ENCODE data around the gene HNRNPUL1. TPM values are rescaled to one million over a fixed set of nuclear protein-coding genes. Genes with fewer than 3 reads are reported as not detected.

Gene HNRNPUL1
- total and polyA plus RNA-seq, 2 experiments from 2014 or later: 204 to 207 TPM

DNA sequence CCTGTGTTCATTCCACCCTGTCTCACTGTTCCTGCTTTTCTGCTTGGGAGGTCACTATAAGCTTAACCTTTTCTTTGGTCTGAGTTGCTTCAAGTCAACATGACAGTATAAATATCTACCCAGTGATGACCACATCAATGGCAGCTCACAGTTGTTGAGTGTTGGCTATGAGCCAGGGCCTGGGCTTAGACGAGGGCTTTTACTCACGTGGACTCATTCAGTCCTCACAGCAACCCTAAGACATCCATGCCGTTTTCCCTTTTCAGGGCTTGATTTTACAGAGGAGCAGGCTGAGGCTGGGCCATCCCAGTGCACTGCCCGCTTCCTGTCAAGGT lies 35.5 kb downstream of the HNRNPUL1 start:
- H3K4me3 Mint-ChIP-seq: no peak overlapping the region
- Histone ChIP-seq H3K27ac (ENCODE audit: low read depth) (no peak overlapping the region), H2AFZ (no peak overlapping the region), H3K4me2 (no peak overlapping the region), H3K79me2 (replicated peaks; ENCODE audit: insufficient read depth) (0 out of 2 replicates have a peak, but pooled peaks cover 8% of the 10 kb centered on the region), H3K9me2 (ENCODE audit: insufficient read depth) (no peaks in the 10 kb centered on the region), H4K20me1 (replicated peaks; ENCODE audit: insufficient read depth) (peaks cover 46% of the 10 kb centered on the region), H3K4me1 (ENCODE audit: insufficient read depth) (no peaks in the 10 kb centered on the region), H3K36me3 (ENCODE audit: insufficient read depth) (peaks cover 88% of the 10 kb centered on the region), H3K4me3 (no peak overlapping the region), H3F3A (replicated peaks; ENCODE audit: low read depth) (peaks cover 27% of the 10 kb centered on the region), H3K27me3 (ENCODE audit: insufficient read depth) (no peaks in the 10 kb centered on the region)
- no peak for ATAC-seq
- H3K27me3 Mint-ChIP-seq (ENCODE audit: insufficient read depth, low read depth, poor library complexity): peaks cover 5% of the 10 kb centered on the region
- peaks cover 98% of the 10 kb centered on the region for H3K36me3 Mint-ChIP-seq (ENCODE audit: low read depth)
- H3K9me3 Mint-ChIP-seq: no peaks in the 10 kb centered on the region
- H3K27ac Mint-ChIP-seq: peak overlapping the region; percentile 37; the same call in 1 of the 2 replicates
- TF ChIP-seq STAT1 (IDR thresholded peaks at IDR 0.05; ENCODE audit: unreplicated experiment) (no peak), ZNF114 (CRISPR knock-in tag; IDR thresholded peaks at IDR 0.05) (no peak), EZH2phosphoT487 (IDR thresholded peaks at IDR 0.05; ENCODE audit: unreplicated experiment) (no peak), NANOG (IDR thresholded peaks at IDR 0.05; ENCODE audit: borderline replicate concordance) (no peak), CREB1 (CRISPR knock-in tag; IDR thresholded peaks at IDR 0.05; ENCODE audit: low read depth) (no peak), POLR2AphosphoS5 (IDR thresholded peaks at IDR 0.05; ENCODE audit: low read depth) (no peak), EZH2 (IDR thresholded peaks at IDR 0.05; ENCODE audit: low read depth, unreplicated experiment) (no peak), JUNB (IDR thresholded peaks at IDR 0.05; ENCODE audit: unreplicated experiment) (no peak)
- TF ChIP-seq, protein P1, sequence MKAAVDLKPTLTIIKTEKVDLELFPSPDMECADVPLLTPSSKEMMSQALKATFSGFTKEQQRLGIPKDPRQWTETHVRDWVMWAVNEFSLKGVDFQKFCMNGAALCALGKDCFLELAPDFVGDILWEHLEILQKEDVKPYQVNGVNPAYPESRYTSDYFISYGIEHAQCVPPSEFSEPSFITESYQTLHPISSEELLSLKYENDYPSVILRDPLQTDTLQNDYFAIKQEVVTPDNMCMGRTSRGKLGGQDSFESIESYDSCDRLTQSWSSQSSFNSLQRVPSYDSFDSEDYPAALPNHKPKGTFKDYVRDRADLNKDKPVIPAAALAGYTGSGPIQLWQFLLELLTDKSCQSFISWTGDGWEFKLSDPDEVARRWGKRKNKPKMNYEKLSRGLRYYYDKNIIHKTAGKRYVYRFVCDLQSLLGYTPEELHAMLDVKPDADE (IDR thresholded peaks at IDR 0.05): no peak
- TF ChIP-seq, protein P2, sequence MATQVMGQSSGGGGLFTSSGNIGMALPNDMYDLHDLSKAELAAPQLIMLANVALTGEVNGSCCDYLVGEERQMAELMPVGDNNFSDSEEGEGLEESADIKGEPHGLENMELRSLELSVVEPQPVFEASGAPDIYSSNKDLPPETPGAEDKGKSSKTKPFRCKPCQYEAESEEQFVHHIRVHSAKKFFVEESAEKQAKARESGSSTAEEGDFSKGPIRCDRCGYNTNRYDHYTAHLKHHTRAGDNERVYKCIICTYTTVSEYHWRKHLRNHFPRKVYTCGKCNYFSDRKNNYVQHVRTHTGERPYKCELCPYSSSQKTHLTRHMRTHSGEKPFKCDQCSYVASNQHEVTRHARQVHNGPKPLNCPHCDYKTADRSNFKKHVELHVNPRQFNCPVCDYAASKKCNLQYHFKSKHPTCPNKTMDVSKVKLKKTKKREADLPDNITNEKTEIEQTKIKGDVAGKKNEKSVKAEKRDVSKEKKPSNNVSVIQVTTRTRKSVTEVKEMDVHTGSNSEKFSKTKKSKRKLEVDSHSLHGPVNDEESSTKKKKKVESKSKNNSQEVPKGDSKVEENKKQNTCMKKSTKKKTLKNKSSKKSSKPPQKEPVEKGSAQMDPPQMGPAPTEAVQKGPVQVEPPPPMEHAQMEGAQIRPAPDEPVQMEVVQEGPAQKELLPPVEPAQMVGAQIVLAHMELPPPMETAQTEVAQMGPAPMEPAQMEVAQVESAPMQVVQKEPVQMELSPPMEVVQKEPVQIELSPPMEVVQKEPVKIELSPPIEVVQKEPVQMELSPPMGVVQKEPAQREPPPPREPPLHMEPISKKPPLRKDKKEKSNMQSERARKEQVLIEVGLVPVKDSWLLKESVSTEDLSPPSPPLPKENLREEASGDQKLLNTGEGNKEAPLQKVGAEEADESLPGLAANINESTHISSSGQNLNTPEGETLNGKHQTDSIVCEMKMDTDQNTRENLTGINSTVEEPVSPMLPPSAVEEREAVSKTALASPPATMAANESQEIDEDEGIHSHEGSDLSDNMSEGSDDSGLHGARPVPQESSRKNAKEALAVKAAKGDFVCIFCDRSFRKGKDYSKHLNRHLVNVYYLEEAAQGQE (IDR thresholded peaks at IDR 0.05; ENCODE audit: unreplicated experiment): no peak
- H3K4me1 Mint-ChIP-seq: no peaks in the 10 kb centered on the region
- no peak for DNase-seq (ENCODE audit: low spot score)

DNA sequence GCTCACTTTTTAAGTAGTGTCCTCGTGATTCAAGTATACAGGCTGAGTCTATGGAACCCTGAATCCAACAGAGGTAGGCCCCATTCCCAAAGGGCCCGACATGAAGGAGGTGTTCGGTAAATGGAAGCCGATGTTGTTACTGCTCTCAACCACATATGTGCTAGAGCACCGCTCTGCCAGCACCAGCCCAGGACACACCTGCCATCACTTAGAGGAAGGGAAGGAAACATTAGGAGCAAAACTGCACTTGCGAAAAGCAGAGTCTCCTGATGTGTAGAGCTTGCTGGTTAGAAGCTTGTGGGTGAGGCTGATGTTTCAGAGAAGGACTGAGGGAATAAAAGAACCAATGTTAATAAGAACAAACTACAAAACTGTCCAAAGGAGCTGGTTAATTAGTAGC lies 36.4 kb downstream of the HNRNPUL1 start:
- H3K4me1 Mint-ChIP-seq: no peaks in the 10 kb centered on the region
- Histone ChIP-seq H3K36me3 (ENCODE audit: insufficient read depth) (peaks cover 88% of the 10 kb centered on the region), H3K9me2 (ENCODE audit: insufficient read depth) (no peaks in the 10 kb centered on the region), H4K20me1 (replicated peaks; ENCODE audit: insufficient read depth) (peaks cover 38% of the 10 kb centered on the region), H3K27ac (ENCODE audit: low read depth) (no peak overlapping the region), H3K79me2 (replicated peaks; ENCODE audit: insufficient read depth) (0 out of 2 replicates have a peak, but pooled peaks cover under 1% of the 10 kb centered on the region), H3K27me3 (ENCODE audit: insufficient read depth) (no peaks in the 10 kb centered on the region), H2AFZ (no peak overlapping the region), H3K4me3 (no peak overlapping the region), H3K4me1 (ENCODE audit: insufficient read depth) (no peaks in the 10 kb centered on the region), H3K4me2 (no peak overlapping the region), H3F3A (replicated peaks; ENCODE audit: low read depth) (peaks cover 34% of the 10 kb centered on the region)
- H3K27me3 Mint-ChIP-seq (ENCODE audit: insufficient read depth, low read depth, poor library complexity): peaks cover 5% of the 10 kb centered on the region
- peaks cover 98% of the 10 kb centered on the region for H3K36me3 Mint-ChIP-seq (ENCODE audit: low read depth)
- H3K9me3 Mint-ChIP-seq: no peaks in the 10 kb centered on the region
- H3K4me3 Mint-ChIP-seq: no peak overlapping the region
- no peak for DNase-seq (ENCODE audit: low spot score)
- H3K27ac Mint-ChIP-seq: no peak overlapping the region
- no peak for ATAC-seq
- TF ChIP-seq EZH2phosphoT487 (IDR thresholded peaks at IDR 0.05; ENCODE audit: unreplicated experiment) (no peak), ZNF331 (CRISPR knock-in tag; IDR thresholded peaks at IDR 0.05; ENCODE audit: low read depth) (no peak), ZNF114 (CRISPR knock-in tag; IDR thresholded peaks at IDR 0.05) (no peak), CREB1 (CRISPR knock-in tag; IDR thresholded peaks at IDR 0.05; ENCODE audit: low read depth) (no peak), NANOG (IDR thresholded peaks at IDR 0.05; ENCODE audit: borderline replicate concordance) (no peak), EZH2 (IDR thresholded peaks at IDR 0.05; ENCODE audit: low read depth, unreplicated experiment) (no peak), JUNB (IDR thresholded peaks at IDR 0.05; ENCODE audit: unreplicated experiment) (no peak), POLR2AphosphoS5 (IDR thresholded peaks at IDR 0.05; ENCODE audit: low read depth) (no peak)
- TF ChIP-seq, protein P3, sequence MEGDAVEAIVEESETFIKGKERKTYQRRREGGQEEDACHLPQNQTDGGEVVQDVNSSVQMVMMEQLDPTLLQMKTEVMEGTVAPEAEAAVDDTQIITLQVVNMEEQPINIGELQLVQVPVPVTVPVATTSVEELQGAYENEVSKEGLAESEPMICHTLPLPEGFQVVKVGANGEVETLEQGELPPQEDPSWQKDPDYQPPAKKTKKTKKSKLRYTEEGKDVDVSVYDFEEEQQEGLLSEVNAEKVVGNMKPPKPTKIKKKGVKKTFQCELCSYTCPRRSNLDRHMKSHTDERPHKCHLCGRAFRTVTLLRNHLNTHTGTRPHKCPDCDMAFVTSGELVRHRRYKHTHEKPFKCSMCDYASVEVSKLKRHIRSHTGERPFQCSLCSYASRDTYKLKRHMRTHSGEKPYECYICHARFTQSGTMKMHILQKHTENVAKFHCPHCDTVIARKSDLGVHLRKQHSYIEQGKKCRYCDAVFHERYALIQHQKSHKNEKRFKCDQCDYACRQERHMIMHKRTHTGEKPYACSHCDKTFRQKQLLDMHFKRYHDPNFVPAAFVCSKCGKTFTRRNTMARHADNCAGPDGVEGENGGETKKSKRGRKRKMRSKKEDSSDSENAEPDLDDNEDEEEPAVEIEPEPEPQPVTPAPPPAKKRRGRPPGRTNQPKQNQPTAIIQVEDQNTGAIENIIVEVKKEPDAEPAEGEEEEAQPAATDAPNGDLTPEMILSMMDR (conservative IDR thresholded peaks at IDR 0.05; ENCODE audit: low read depth in 2 of 2): no peak
- TF ChIP-seq, protein P1 (IDR thresholded peaks at IDR 0.05): no peak
- TF ChIP-seq, protein P2 (IDR thresholded peaks at IDR 0.05; ENCODE audit: unreplicated experiment): no peak
